ENCODE results near the gene TMEM201.

Gene TMEM201

DNA sequence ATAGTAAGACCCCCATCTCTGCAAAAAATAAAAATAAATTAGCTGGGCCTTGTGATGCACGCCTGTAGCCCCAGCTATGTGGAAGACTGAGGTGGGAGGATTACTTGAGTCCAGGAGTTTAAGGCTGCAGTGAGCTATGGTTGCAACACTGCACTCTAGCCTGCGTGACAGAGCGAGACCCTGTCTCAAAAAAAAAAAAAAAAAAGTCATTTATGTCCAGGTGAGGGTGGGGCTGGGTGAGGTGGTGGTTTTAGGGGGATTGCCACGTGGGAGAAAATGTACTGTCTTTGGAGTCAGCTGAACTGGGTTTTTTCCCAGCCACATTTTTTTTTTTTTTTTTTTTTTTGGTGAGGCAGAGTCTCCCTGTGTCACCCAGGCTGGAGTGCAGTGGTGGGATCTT lies 69.5 kb downstream of the TMEM201 start:
- H3K9me3 ChIP-seq (ENCODE audit: insufficient read depth, low read depth, low read length), result no peaks in the 10 kb centered on the region
- no peak overlapping the region for H3K27ac ChIP-seq (ENCODE audit: low read depth, low read length)
- 97% methylated on average over 4 of the region's 4 CpGs for WGBS
- H3K36me3 ChIP-seq (ENCODE audit: insufficient read depth, low read length), result no peaks in the 10 kb centered on the region
- no peak overlapping the region for H3K9ac ChIP-seq (ENCODE audit: low read depth, low read length)
- peaks cover 14% of the 10 kb centered on the region for H3K27me3 ChIP-seq (ENCODE audit: insufficient read depth, low read length)
- H3K4me3 ChIP-seq (ENCODE audit: low read length), result no peak overlapping the region
- H3K4me1 ChIP-seq (ENCODE audit: insufficient read depth, low read length), result peaks cover 5% of the 10 kb centered on the region; the same call in 1 of the 2 replicates

GRCh38 chr1:9659328-9659727 lies 70.6 kb downstream of the TMEM201 start:
- 96% methylated on average over 4 of the region's 5 CpGs for WGBS
- Histone ChIP-seq H3K4me3 (ENCODE audit: low read length) (no peak overlapping the region), H3K27me3 (ENCODE audit: insufficient read depth, low read length) (peaks cover 2% of the 10 kb centered on the region), H3K9me3 (ENCODE audit: insufficient read depth, low read depth, low read length) (no peaks in the 10 kb centered on the region), H3K4me1 (ENCODE audit: insufficient read depth, low read length) (peaks cover 5% of the 10 kb centered on the region; the same call in 1 of the 2 replicates), H3K9ac (ENCODE audit: low read depth, low read length) (no peak overlapping the region), H3K27ac (ENCODE audit: low read depth, low read length) (no peak overlapping the region), H3K36me3 (ENCODE audit: insufficient read depth, low read length) (no peaks in the 10 kb centered on the region)

DNA sequence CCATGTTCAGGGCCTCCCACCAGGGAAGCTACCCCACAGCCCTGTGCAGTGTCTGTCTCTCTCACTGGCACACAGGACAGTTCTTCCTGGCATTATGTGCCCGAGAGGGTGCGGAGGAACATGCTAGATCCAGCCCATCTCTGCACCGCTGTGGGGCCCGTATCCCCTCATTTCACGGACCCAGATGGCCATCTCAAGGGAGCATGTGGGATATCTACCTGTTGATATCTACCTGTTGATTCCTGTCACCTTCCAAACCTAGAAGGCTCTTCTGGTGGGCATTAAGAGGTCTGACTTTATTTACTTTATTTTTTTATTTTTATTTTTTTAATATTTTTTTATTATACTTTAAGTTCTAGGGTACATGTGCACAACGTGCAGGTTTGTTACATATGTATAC lies 74.5 kb downstream of the TMEM201 start:
- Histone ChIP-seq H3K9ac (ENCODE audit: low read depth, low read length) (no peak overlapping the region), H3K4me3 (ENCODE audit: low read length) (no peak overlapping the region), H3K9me3 (ENCODE audit: insufficient read depth, low read depth, low read length) (no peaks in the 10 kb centered on the region), H3K27ac (ENCODE audit: low read depth, low read length) (no peak overlapping the region), H3K36me3 (ENCODE audit: insufficient read depth, low read length) (no peaks in the 10 kb centered on the region), H3K4me1 (ENCODE audit: insufficient read depth, low read length) (no peaks in the 10 kb centered on the region), H3K27me3 (ENCODE audit: insufficient read depth, low read length) (no peaks in the 10 kb centered on the region)
- WGBS, result 94% methylated on average over 5 of the region's 6 CpGs
